Measurements from ENCODE around the gene C11orf42. TPM values are rescaled to one million over a fixed set of nuclear protein-coding genes. Genes with fewer than 3 reads are reported as not detected.

The C11orf42 gene
- total RNA-seq, 4 donors from 2014 or later: not detected

DNA sequence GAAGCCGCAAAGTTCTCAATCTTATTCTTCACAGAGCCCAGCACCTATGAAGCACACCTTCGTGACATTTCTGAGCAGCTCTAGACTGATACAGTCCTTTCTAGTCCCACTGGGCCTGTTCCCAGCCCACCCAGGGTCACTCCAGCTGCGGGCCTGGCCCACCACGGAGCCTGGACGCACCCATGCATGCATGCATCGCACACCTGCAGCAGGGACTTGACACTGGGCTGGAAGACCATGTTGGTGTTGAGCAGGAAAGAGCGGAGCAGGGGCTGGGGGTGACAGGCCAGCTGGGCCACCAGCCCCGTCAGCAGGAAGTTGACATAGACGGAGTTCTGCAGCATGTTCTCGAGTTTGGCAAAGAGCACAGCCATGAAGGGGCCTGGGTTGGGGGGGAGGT, 9.2 kb downstream of the C11orf42 start:
- intact Hi-C loops (cut with DNase I; ENCODE audit: low total_unique reads): no loop called here
- TF ChIP-seq, protein P1, sequence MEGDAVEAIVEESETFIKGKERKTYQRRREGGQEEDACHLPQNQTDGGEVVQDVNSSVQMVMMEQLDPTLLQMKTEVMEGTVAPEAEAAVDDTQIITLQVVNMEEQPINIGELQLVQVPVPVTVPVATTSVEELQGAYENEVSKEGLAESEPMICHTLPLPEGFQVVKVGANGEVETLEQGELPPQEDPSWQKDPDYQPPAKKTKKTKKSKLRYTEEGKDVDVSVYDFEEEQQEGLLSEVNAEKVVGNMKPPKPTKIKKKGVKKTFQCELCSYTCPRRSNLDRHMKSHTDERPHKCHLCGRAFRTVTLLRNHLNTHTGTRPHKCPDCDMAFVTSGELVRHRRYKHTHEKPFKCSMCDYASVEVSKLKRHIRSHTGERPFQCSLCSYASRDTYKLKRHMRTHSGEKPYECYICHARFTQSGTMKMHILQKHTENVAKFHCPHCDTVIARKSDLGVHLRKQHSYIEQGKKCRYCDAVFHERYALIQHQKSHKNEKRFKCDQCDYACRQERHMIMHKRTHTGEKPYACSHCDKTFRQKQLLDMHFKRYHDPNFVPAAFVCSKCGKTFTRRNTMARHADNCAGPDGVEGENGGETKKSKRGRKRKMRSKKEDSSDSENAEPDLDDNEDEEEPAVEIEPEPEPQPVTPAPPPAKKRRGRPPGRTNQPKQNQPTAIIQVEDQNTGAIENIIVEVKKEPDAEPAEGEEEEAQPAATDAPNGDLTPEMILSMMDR (IDR thresholded peaks at IDR 0.05 in 4 of 5, conservative IDR thresholded peaks at IDR 0.05 in 1 of 5): no peak
- TF ChIP-seq POLR2A (IDR thresholded peaks at IDR 0.05): no peak
- Histone ChIP-seq H3K4me1 (no peaks in the 10 kb centered on the region), H3K27ac (no peak overlapping the region), H3K27me3 (no peaks in the 10 kb centered on the region), H3K4me3 (no peak overlapping the region), H3K9me3 (no peaks in the 10 kb centered on the region), H3K36me3 (peaks cover 0 to 75% of the 10 kb centered on the region in 2 donors)
- ATAC-seq (no peak), DNase-seq (no peak)
- in situ Hi-C loops (cut with MboI; ENCODE audit: low sequenced_read_pairs in 4 of 4): no loop called here

DNA sequence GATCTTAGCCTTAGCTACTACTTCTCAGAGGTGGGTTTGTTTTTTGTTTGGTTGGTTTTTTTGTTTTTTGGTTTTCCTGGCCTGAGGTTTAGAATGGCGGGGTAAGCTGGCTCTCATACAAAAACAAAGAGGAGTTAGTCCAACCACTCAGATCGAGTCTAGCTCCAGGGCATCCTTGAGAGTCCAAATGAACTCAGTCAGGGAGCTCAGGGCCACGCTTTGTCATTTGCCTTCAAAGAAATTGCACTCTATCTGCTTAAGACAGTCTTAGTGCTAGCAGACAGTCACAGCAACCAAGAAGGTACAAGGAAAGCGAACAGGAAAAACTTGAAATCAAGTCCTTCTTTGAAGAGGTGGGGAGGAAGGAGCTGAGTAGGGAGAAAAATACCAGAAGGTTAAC, 11.1 kb downstream of the C11orf42 start:
- H3K4me1 ChIP-seq: no peaks in the 10 kb centered on the region

DNA sequence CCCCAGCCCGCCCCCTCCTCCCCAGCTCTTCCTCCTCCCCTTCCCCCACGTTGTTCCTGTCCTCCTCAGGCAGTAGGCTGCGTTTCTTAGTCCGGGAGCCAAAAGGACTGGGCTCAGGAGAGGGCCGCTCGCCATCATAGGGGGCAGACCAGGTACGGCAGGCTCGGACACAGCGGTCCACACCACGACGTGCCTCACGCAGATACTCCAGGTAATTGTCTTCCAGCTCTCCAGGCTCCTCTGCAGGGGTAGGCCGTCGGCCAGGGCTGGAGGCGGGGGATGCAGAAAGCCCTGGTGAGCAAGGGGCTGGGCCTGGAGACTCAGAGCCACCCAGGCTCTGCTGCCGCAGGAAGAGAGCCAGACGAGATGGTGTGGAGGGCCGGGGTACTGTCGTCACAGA, 12.4 kb downstream of the C11orf42 start:
- no peak for ATAC-seq
- no peak for DNase-seq
- intact Hi-C loops (cut with DNase I; ENCODE audit: low total_unique reads) (no loop called here), in situ Hi-C loops (cut with MboI; ENCODE audit: low sequenced_read_pairs in 4 of 4) (no loop called here)
- H3K27ac ChIP-seq: no peak overlapping the region
- TF ChIP-seq POLR2A (IDR thresholded peaks at IDR 0.05): no peak
- TF ChIP-seq, protein P1 (IDR thresholded peaks at IDR 0.05 in 4 of 5, conservative IDR thresholded peaks at IDR 0.05 in 1 of 5): no peak
- no peak overlapping the region for H3K4me3 ChIP-seq
- H3K27me3 ChIP-seq: no peaks in the 10 kb centered on the region
- no peaks in the 10 kb centered on the region for H3K9me3 ChIP-seq
- no peaks in the 10 kb centered on the region for H3K4me1 ChIP-seq
- H3K36me3 ChIP-seq: peaks cover 0 to 81% of the 10 kb centered on the region in 2 donors

More for the DNA sequence above, 11.1 kb downstream of the C11orf42 start:
- Histone ChIP-seq H3K36me3 (peaks cover 0 to 76% of the 10 kb centered on the region in 2 donors), H3K9me3 (no peaks in the 10 kb centered on the region), H3K27me3 (no peaks in the 10 kb centered on the region), H3K4me3 (no peak overlapping the region), H3K27ac (no peak overlapping the region)
- TF ChIP-seq, protein P1 (IDR thresholded peaks at IDR 0.05 in 4 of 5, conservative IDR thresholded peaks at IDR 0.05 in 1 of 5): no peak
- no peak for TF ChIP-seq POLR2A (IDR thresholded peaks at IDR 0.05)
- intact Hi-C loops (cut with DNase I; ENCODE audit: low total_unique reads) (no loop called here), in situ Hi-C loops (cut with MboI; ENCODE audit: low sequenced_read_pairs in 4 of 4) (no loop called here)
- DNase-seq: no peak
- ATAC-seq: no peak

DNA sequence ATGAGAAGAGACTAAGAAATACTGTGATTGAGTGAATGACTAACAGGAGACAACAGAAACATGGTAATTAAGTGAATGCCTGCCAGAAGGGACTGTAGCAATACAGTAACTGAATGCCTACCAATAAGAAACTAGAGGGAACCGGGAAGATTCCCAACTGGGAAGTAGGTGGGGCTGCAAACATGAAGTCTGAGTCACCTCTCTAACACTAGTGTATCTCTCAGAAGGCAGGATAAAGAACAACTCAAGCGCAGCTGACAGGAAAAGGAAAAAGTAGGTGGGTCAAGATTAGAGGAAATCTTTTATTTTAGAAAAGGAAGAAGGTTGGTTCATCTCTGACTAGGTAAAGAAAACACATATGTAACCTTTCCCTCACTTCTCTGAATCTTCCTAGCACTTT, 14.0 kb downstream of the C11orf42 start:
- no peak overlapping the region for H3K27ac ChIP-seq
- no peaks in the 10 kb centered on the region for H3K9me3 ChIP-seq
- no peaks in the 10 kb centered on the region for H3K27me3 ChIP-seq
- DNase-seq (no peak), ATAC-seq (peak; percentile 70 to 74)
- no peak for TF ChIP-seq POLR2A (IDR thresholded peaks at IDR 0.05)
- TF ChIP-seq, protein P1 (IDR thresholded peaks at IDR 0.05 in 4 of 5, conservative IDR thresholded peaks at IDR 0.05 in 1 of 5): no peak
- intact Hi-C loops (cut with DNase I; ENCODE audit: low total_unique reads) (no loop called here), in situ Hi-C loops (cut with MboI; ENCODE audit: low sequenced_read_pairs in 4 of 4) (no loop called here)
- peaks cover 0 to 90% of the 10 kb centered on the region in 2 donors for H3K36me3 ChIP-seq
- H3K4me3 ChIP-seq: no peak overlapping the region
- peaks cover 0 to under 1% of the 10 kb centered on the region in 2 donors for H3K4me1 ChIP-seq

DNA sequence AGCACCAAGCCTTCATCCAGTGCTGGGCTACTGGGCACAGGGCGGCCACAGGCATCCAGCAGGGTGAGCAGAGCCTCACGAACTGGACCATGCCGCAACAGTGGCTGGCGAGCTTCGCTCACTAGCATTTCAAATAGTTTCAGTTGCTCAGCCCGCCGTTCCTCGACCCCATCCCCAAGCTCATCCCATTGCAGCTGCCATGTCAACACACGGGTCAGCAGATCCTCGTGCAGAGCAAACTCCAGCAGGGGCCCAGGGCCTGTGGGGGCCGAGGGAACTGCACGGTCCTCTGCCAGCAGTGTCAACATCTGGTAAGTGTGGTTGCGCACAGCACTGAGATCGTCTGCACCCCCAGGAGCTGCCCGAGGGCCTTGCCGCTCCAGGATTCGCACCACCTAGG, 18.5 kb downstream of the C11orf42 start:
- peaks cover 8 to 10% of the 10 kb centered on the region in 2 donors for H3K4me1 ChIP-seq
- in situ Hi-C loops (cut with MboI; ENCODE audit: low sequenced_read_pairs in 4 of 4): no loop called here
- intact Hi-C loops (cut with DNase I; ENCODE audit: low total_unique reads): no loop called here
- no peak overlapping the region for H3K4me3 ChIP-seq
- H3K9me3 ChIP-seq: no peaks in the 10 kb centered on the region
- DNase-seq (no peak), ATAC-seq (no peak)
- no peaks in the 10 kb centered on the region for H3K27me3 ChIP-seq
- no peak overlapping the region for H3K27ac ChIP-seq
- TF ChIP-seq, protein P1 (IDR thresholded peaks at IDR 0.05 in 4 of 5, conservative IDR thresholded peaks at IDR 0.05 in 1 of 5): no peak
- no peak for TF ChIP-seq POLR2A (IDR thresholded peaks at IDR 0.05)
- H3K36me3 ChIP-seq: peaks cover 0 to 53% of the 10 kb centered on the region in 2 donors
